Endothelial cell of umbilical vein (primary cell): Measurements from ENCODE around the gene PDSS2. TPM values are rescaled to one million over a fixed set of nuclear protein-coding genes. Genes with fewer than 3 reads are reported as not detected.
"Not testable (repeated sequence)": the region's sequence is repeated elsewhere in the genome, so short reads cannot be mapped to it uniquely, and the experiment has no call there.

Source experiments
- BruUV-seq: library from RNA; stranded (reverse); fragments of 400-500 nt; replicated peaks from 2 replicates; lab custom pipeline; 2021; lab: Mats Ljungman, UMichigan
- CTCF ChIA-PET: fragments of 300-600, 350-600 bp; sonication (Branson Sonifier 250); formaldehyde crosslinking; loops from one replicate; lab custom pipeline; 2021; ENCODE audit warnings: antibody characterized with exemption, inconsistent platforms; lab: Charles Lee
- POLR2A ChIA-PET: fragments of 300-600, 350-600 bp; sonication (Branson Sonifier 250); formaldehyde crosslinking; loops from one replicate; lab custom pipeline; 2021; ENCODE audit warnings: antibody characterized with exemption, inconsistent platforms; lab: Charles Lee
- DNase-seq: peaks from one replicate; pipeline ENCODE4 v3.0.0-alpha.2; 2011; ENCODE audit warnings: low read depth, low spot score
- FAIRE-seq: peaks from 2 replicates; lab custom pipeline; 2011; peaks lifted over from hg19 to GRCh38; lab: Jason Lieb, UNC
- H2AFZ ChIP-seq: 2 replicates; pipeline ENCODE4 v1.6.0; 2012; ENCODE audit warnings: low read depth, low read length, control low read depth, inconsistent platforms
- H3K27ac ChIP-seq: 2 replicates; pipeline ENCODE4 v1.5.1; 2011; ENCODE audit warnings: low read depth, mild to moderate bottlenecking, control low read depth, low read length, moderate library complexity; ENCODE audit not compliant: insufficient read depth
- H3K27me3 ChIP-seq, 2 experiments: 2 replicates each; pipeline versions ENCODE4 v1.6.0 to v1.6.1; 2011; ENCODE audit warnings: low read length in 2 of 2, mixed read lengths in 1 of 2; ENCODE audit not compliant: control insufficient read depth in 2 of 2, insufficient read depth in 2 of 2
- H3K36me3 ChIP-seq, 2 experiments: 2 replicates in 1 of 2; 3 replicates in 1 of 2; pipeline ENCODE4 v1.5.1; 2011; ENCODE audit warnings: low read length in 2 of 2, mild to moderate bottlenecking in 1 of 2, moderate library complexity in 1 of 2; ENCODE audit not compliant: control insufficient read depth in 2 of 2, insufficient read depth in 2 of 2; ENCODE audit errors: extremely low read depth in 1 of 2
- H3K4me1 ChIP-seq: 3 replicates; pipeline ENCODE4 v1.5.1; 2011; ENCODE audit warnings: mild to moderate bottlenecking, low read length; ENCODE audit not compliant: control insufficient read depth, insufficient read depth; ENCODE audit errors: extremely low read depth
- H3K4me2 ChIP-seq: 2 replicates; pipeline ENCODE4 v1.6.1; 2011; ENCODE audit warnings: low read length, control low read depth, mixed read lengths; ENCODE audit not compliant: insufficient read depth
- H3K4me3 ChIP-seq, 3 experiments: fragments of 200-600 bp in 1 of 3; sonication (generic), shearing (Covaris generic) in 1 of 3; replicated peaks in 1 of 3; 2 replicates each; pipeline ENCODE4 v1.5.1; 2011 to 2016; ENCODE audit warnings: control low read depth in 3 of 3, low read length in 3 of 3, mild to moderate bottlenecking in 2 of 3, inconsistent platforms in 1 of 3, low read depth in 1 of 3, moderate library complexity in 1 of 3; ENCODE audit not compliant: insufficient read depth in 1 of 3
- H3K79me2 ChIP-seq: 2 replicates; pipeline ENCODE4 v1.6.0; 2012; ENCODE audit warnings: low read length, inconsistent platforms; ENCODE audit not compliant: control insufficient read depth, insufficient read depth
- H3K9ac ChIP-seq: replicated peaks from 2 replicates; pipeline ENCODE3; 2011; ENCODE audit warnings: low read length, control low read depth; ENCODE audit not compliant: insufficient read depth; ENCODE audit errors: extremely low read depth
- H3K9me1 ChIP-seq: replicated peaks from 3 replicates; pipeline ENCODE4 v1.6.0; 2011; ENCODE audit warnings: mild to moderate bottlenecking, low read length; ENCODE audit not compliant: control insufficient read depth, insufficient read depth; ENCODE audit errors: extremely low read depth
- H3K9me3 ChIP-seq: replicated peaks from 2 replicates; pipeline ENCODE4 v1.5.1; 2012; ENCODE audit warnings: low read length, inconsistent platforms; ENCODE audit not compliant: control insufficient read depth, insufficient read depth
- H4K20me1 ChIP-seq: replicated peaks from 2 replicates; pipeline ENCODE3; 2011; ENCODE audit warnings: mild to moderate bottlenecking, low read length; ENCODE audit not compliant: control insufficient read depth, insufficient read depth; ENCODE audit errors: extremely low read depth
- EZH2 ChIP-seq: IDR thresholded peaks from 2 replicates; pipeline ENCODE4 v1.6.1; 2012; ENCODE audit warnings: borderline replicate concordance, low read depth, mild to moderate bottlenecking, moderate library complexity, low read length, inconsistent platforms; ENCODE audit not compliant: severe bottlenecking
- FOS ChIP-seq: IDR thresholded peaks from 2 replicates; pipeline ENCODE4 v1.6.1; 2011; ENCODE audit warnings: mild to moderate bottlenecking, low read length, moderate library complexity, borderline replicate concordance; ENCODE audit not compliant: insufficient read depth
- GATA2 ChIP-seq: IDR thresholded peaks from 2 replicates; pipeline ENCODE4 v1.7.0; 2011; ENCODE audit warnings: low read depth, mild to moderate bottlenecking, moderate library complexity, mixed read lengths, low read length; ENCODE audit not compliant: insufficient read length, insufficient read depth
- JUN ChIP-seq: IDR thresholded peaks from 2 replicates; pipeline ENCODE4 v1.6.1; 2011; ENCODE audit warnings: borderline replicate concordance, low read depth; ENCODE audit not compliant: insufficient read length, insufficient read depth
- MAX ChIP-seq: IDR thresholded peaks from 2 replicates; pipeline ENCODE4 v1.6.1; 2011; ENCODE audit not compliant: insufficient read depth, insufficient read length
- MYC ChIP-seq: IDR thresholded peaks from one replicate; pipeline ENCODE4 v1.6.1; 2011; ENCODE audit warnings: mild to moderate bottlenecking, low read depth, low read length
- POLR2A ChIP-seq: IDR thresholded peaks from 2 replicates; pipeline ENCODE4 v1.6.1; 2012; ENCODE audit warnings: low read depth, mild to moderate bottlenecking, control low read depth, low read length
- POLR2AphosphoS5 ChIP-seq: IDR thresholded peaks from 2 replicates; pipeline ENCODE4 v1.6.1; 2012; ENCODE audit warnings: low read depth, mild to moderate bottlenecking, control low read depth, low read length, moderate library complexity; ENCODE audit not compliant: insufficient read depth
- dilution Hi-C: fragments of 300-500 bp; cut with MboI; formaldehyde crosslinking; loops from one replicate; pipeline ENCODE4 v1.15.0; 2019; ENCODE audit warnings: low sequenced_read_pairs; ENCODE audit not compliant: extremely low pct_ligation_motif_present
- intact Hi-C: fragments of 100-400 bp; cut with micrococcal nuclease; formaldehyde crosslinking; loops from one replicate; pipeline ENCODE4 v1.10.0; 2022
- polyA plus RNA-seq, 4 experiments: library from polyadenylated mRNA; depleted of rRNA in 3 of 4; stranded (reverse) in 3 of 4; unstranded in 1 of 4; fragments of >200 nt; gene quantifications; 2 replicates each; pipeline versions ENCODE4 v1.2.1 to v1.2.3, GENCODE V29; 2011 to 2012; ENCODE audit warnings: missing spikeins in 1 of 4
- total RNA-seq: library from RNA; stranded (reverse); gene quantifications from 2 replicates; pipeline ENCODE4 v1.2.3, GENCODE V29; 2021
- TF ChIP-seq, protein P1 (sequence below), 2 donors: IDR thresholded peaks; 1 replicate in 1 of 2; 2 replicates in 1 of 2; pipeline ENCODE4 v1.5.1; 2011; ENCODE audit warnings: low read length in 2 of 2, mild to moderate bottlenecking in 2 of 2, moderate library complexity in 2 of 2, control low read depth in 1 of 2, inconsistent platforms in 1 of 2, low read depth in 1 of 2; ENCODE audit not compliant: insufficient read depth in 1 of 2; ENCODE audit errors: extremely low read depth in 1 of 2

The PDSS2 gene
- total and polyA plus RNA-seq, 2 donors (not counting 3 experiments of a cell fraction or from before 2014, with no cell fraction given) = 7.6 to 9.3 TPM

DNA sequence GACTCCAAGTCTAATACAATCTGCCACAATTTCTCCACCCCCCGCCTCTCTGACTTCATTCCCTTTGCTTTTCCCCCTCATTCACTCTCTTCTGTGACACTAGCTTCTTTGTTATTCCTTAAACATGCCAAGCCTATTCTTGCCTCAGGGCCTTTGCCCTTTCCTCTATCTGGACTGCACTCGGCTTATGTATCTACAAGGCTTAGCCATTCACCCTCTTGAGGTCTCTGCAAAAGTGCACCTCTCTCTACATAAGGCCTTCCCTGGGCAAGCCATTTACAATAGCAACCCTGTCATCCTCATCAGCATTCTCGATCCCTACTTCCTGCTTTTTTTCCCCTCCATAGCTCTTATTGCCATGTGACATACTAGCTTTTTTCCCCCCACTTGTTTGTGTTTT is 168.9 kb downstream of the PDSS2 start:
- H3K9ac ChIP-seq = no peak overlapping the region
- TF ChIP-seq GATA2 (no peak), EZH2 (no peak), POLR2A (no peak), FOS (no peak), MAX (no peak), JUN (no peak), MYC (no peak), POLR2AphosphoS5 (no peak)
- TF ChIP-seq, protein P1, sequence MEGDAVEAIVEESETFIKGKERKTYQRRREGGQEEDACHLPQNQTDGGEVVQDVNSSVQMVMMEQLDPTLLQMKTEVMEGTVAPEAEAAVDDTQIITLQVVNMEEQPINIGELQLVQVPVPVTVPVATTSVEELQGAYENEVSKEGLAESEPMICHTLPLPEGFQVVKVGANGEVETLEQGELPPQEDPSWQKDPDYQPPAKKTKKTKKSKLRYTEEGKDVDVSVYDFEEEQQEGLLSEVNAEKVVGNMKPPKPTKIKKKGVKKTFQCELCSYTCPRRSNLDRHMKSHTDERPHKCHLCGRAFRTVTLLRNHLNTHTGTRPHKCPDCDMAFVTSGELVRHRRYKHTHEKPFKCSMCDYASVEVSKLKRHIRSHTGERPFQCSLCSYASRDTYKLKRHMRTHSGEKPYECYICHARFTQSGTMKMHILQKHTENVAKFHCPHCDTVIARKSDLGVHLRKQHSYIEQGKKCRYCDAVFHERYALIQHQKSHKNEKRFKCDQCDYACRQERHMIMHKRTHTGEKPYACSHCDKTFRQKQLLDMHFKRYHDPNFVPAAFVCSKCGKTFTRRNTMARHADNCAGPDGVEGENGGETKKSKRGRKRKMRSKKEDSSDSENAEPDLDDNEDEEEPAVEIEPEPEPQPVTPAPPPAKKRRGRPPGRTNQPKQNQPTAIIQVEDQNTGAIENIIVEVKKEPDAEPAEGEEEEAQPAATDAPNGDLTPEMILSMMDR (IDR thresholded peaks at IDR 0.05; ENCODE audit: extremely low read depth in 1 of 2, insufficient read depth in 1 of 2, low read depth in 1 of 2, low read length in 2 of 2) = no peak
- H3K9me3 ChIP-seq = no peaks in the 10 kb centered on the region
- no peaks in the 10 kb centered on the region for H3K27me3 ChIP-seq
- intact Hi-C loops (no loop called here), dilution Hi-C loops (no loop called here)
- no peak overlapping the region for H3K27ac ChIP-seq
- H3K4me2 ChIP-seq = no peak overlapping the region
- DNase-seq (no peak), FAIRE-seq (no peak)
- CTCF ChIA-PET = interaction anchor here (1.1 kb wide), 1 partner anchor 28 kb away, joined by 3 read pairs; no protein-coding TSS in a partner anchor
- no peaks in the 10 kb centered on the region for H4K20me1 ChIP-seq
- BruUV-seq = no TSS peak
- H3K4me1 ChIP-seq = no peaks in the 10 kb centered on the region
- POLR2A ChIA-PET = no interaction called here
- H3K36me3 ChIP-seq = no peaks in the 10 kb centered on the region
- no peak overlapping the region for H3K4me3 ChIP-seq
- H3K79me2 ChIP-seq = no peaks in the 10 kb centered on the region
- no peak overlapping the region for H2AFZ ChIP-seq
- H3K9me1 ChIP-seq = no peaks in the 10 kb centered on the region

- BruUV-seq, H3K36me3 ChIP-seq, H2AFZ ChIP-seq, H3K27ac ChIP-seq, H3K9me3 ChIP-seq, dilution Hi-C loops, H3K79me2 ChIP-seq, H4K20me1 ChIP-seq, POLR2A ChIA-PET, DNase-seq, H3K4me1 ChIP-seq, FAIRE-seq, H3K27me3 ChIP-seq, H3K9me1 ChIP-seq, intact Hi-C loops, H3K9ac ChIP-seq, H3K4me3 ChIP-seq, H3K4me2 ChIP-seq: not testable (repeated sequence)
- CTCF ChIA-PET = interaction anchor here (0.7 kb wide), 1 partner anchor 65 kb away, joined by 3 read pairs; no protein-coding TSS in a partner anchor
These were observed 170.1 kb downstream of the PDSS2 start for GRCh38 chr6:107289258-107289657.

DNA sequence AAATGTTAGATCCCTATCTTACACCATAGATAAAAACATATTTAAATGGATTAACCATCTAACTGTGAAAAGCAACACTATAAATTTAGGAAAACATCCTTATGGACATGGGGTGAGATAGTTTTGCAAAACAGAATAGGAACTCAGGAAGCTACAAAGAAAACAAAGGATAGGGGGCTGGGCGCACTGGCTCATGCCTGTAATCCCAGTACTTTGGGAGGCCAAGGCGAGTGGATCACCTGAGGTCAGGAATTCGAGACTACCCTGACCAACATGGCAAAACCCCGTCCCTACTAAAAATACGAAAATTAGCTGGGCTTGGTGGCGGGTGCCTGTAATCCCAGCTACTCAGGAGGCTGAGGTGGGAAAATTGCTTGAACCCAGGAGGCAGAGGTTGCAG is 173.7 kb downstream of the PDSS2 start:
- dilution Hi-C loops, H3K4me2 ChIP-seq, H3K4me3 ChIP-seq, H3K36me3 ChIP-seq, H2AFZ ChIP-seq, DNase-seq, H4K20me1 ChIP-seq, H3K27me3 ChIP-seq, H3K9ac ChIP-seq, BruUV-seq, H3K4me1 ChIP-seq, H3K9me3 ChIP-seq, H3K27ac ChIP-seq, FAIRE-seq, intact Hi-C loops, H3K9me1 ChIP-seq, H3K79me2 ChIP-seq: not testable (repeated sequence)
- POLR2A ChIA-PET = interaction anchor here (0.6 kb wide), 1 partner anchor 206 kb away, joined by 4 read pairs; no protein-coding TSS in a partner anchor
- CTCF ChIA-PET = interaction anchor here (1.2 to 1.5 kb wide), 2 partner anchors 10 to 19 kb away, joined by 3 read pairs; no protein-coding TSS in a partner anchor
